HEK293T (cell line): ENCODE measurements around the gene TMEM186.

Source experiments
- CTCF ChIA-PET: fragments of 350-600 bp; formaldehyde crosslinking; extraction: SDS; loops from one replicate; lab custom pipeline; 2021; ENCODE audit warnings: antibody characterized with exemption, inconsistent platforms; lab: Yijun Ruan, JAX
- POLR2A ChIA-PET: fragments of 350-600 bp; formaldehyde crosslinking; extraction: SDS; loops from one replicate; lab custom pipeline; 2020; ENCODE audit warnings: antibody characterized with exemption, inconsistent platforms; lab: Yijun Ruan, JAX
- DNase-seq: peaks from one replicate; pipeline ENCODE4 v3.0.0; 2012; ENCODE audit warnings: mixed read lengths; ENCODE audit errors: extremely low spot score
- ARNT ChIP-seq: fragments of 450-650 bp; IDR thresholded peaks from 2 replicates; pipeline ENCODE4 v1.6.1; 2017; ENCODE audit warnings: mild to moderate bottlenecking
- BHLHE40 ChIP-seq: fragments of 450-650 bp; IDR thresholded peaks from 2 replicates; pipeline ENCODE4 v1.6.1; 2016; ENCODE audit warnings: mild to moderate bottlenecking, moderate library complexity, borderline replicate concordance
- CTBP1 ChIP-seq: fragments of 450-650 bp; IDR thresholded peaks from 2 replicates; pipeline ENCODE4 v1.6.1; 2016; ENCODE audit warnings: borderline replicate concordance
- ELF4 ChIP-seq: fragments of 450-650 bp; IDR thresholded peaks from 2 replicates; pipeline ENCODE4 v1.6.1; 2017; ENCODE audit warnings: antibody characterized with exemption
- FOXA1 ChIP-seq: fragments of 450-650 bp; IDR thresholded peaks from 2 replicates; pipeline ENCODE4 v1.6.1; 2016; ENCODE audit warnings: mild to moderate bottlenecking
- FOXK2 ChIP-seq: fragments of 450-650 bp; IDR thresholded peaks from 2 replicates; pipeline ENCODE4 v1.6.1; 2016; ENCODE audit warnings: mild to moderate bottlenecking
- FOXM1 ChIP-seq: fragments of 450-650 bp; IDR thresholded peaks from 2 replicates; pipeline ENCODE4 v1.6.1; 2017; ENCODE audit warnings: mild to moderate bottlenecking, borderline replicate concordance
- HDGF ChIP-seq: fragments of 450-650 bp; IDR thresholded peaks from 2 replicates; pipeline ENCODE4 v1.6.1; 2017; ENCODE audit warnings: antibody characterized with exemption, borderline replicate concordance
- L3MBTL2 ChIP-seq: fragments of 450-650 bp; conservative IDR thresholded peaks from 2 replicates; pipeline ENCODE4 v1.6.1; 2016; ENCODE audit warnings: mild to moderate bottlenecking
- LEF1 ChIP-seq: fragments of 450-650 bp; IDR thresholded peaks from 2 replicates; pipeline ENCODE4 v1.6.1; 2017; ENCODE audit warnings: mild to moderate bottlenecking, borderline replicate concordance
- NFRKB ChIP-seq: fragments of 450-650 bp; IDR thresholded peaks from 2 replicates; pipeline ENCODE4 v1.6.1; 2016; ENCODE audit warnings: mild to moderate bottlenecking, moderate library complexity
- PKNOX1 ChIP-seq: fragments of 450-650 bp; IDR thresholded peaks from 2 replicates; pipeline ENCODE4 v1.6.1; 2016
- SP1 ChIP-seq: fragments of 450-650 bp; IDR thresholded peaks from 2 replicates; pipeline ENCODE4 v1.6.1; 2017
- SUZ12 ChIP-seq: fragments of 450-650 bp; IDR thresholded peaks from 2 replicates; pipeline ENCODE4 v1.6.1; 2016; ENCODE audit warnings: mild to moderate bottlenecking
- TARDBP ChIP-seq: fragments of 450-650 bp; IDR thresholded peaks from 2 replicates; pipeline ENCODE4 v1.6.1; 2016
- ZNF384 ChIP-seq: fragments of 450-650 bp; IDR thresholded peaks from 2 replicates; pipeline ENCODE4 v1.6.1; 2016

The TMEM186 gene

GRCh38 chr16:8832717-8833105 is 35.3 kb upstream of the TMEM186 start:
- ChIA-PET CTCF (no interaction called here), POLR2A (no interaction called here)

DNA sequence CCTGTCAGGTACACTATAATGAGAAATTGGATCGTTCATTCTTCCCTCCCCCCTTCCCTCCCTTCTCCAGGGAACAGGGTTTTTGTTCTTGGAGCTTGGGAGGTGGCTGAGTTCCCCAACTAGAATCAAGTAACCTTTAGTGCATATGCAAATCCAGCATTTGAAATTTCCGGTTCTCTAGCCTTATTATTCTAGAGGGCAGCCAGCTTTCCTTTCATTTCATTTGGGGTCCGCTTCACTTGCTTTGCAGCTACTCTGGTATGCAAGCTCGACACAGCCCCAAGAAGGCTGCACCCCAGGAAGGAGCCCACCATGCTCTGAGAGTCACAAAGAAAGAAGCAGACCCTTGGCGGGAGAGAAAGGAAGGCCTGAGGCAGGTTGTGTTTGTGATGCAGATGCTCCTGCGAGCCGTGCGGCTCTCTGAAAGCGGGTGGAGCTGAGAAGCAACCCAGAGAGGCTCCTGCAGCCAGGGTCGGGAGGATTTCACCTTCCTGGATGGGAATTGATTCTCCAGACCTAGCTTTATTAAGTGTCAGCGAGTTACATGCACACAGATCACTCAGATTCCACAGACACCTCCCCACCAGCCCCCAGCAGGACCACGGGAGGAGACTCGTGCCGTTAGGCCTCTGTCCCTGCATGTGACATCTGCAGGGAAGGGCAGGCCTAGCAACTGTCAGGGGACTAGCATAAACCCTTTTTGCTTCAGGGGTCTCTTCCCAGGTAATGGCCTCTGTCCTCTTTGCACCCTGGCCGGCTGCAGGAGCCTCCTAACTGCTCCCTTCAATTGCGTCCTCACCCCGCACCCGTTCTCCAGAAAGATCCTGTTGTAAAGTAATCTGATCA is 34.7 kb upstream of the TMEM186 start:
- POLR2A ChIA-PET: no interaction called here
- TF ChIP-seq ZNF384: no peak
- no peak for TF ChIP-seq ARNT
- TF ChIP-seq BHLHE40: no peak
- TF ChIP-seq LEF1: no peak
- TF ChIP-seq L3MBTL2: no peak
- TF ChIP-seq TARDBP: no peak
- TF ChIP-seq PKNOX1: no peak
- no peak for TF ChIP-seq CTBP1
- no peak for TF ChIP-seq NFRKB
- TF ChIP-seq FOXM1: no peak
- TF ChIP-seq HDGF: no peak
- CTCF ChIA-PET: no interaction called here
- no peak for DNase-seq

More at GRCh38 chr16:8832717-8833105, 35.3 kb upstream of the TMEM186 start:
- DNase-seq: no peak
- TF ChIP-seq SUZ12 (no peak), NFRKB (no peak), FOXA1 (no peak), PKNOX1 (no peak), SP1 (no peak), BHLHE40 (no peak), L3MBTL2 (no peak)

DNA sequence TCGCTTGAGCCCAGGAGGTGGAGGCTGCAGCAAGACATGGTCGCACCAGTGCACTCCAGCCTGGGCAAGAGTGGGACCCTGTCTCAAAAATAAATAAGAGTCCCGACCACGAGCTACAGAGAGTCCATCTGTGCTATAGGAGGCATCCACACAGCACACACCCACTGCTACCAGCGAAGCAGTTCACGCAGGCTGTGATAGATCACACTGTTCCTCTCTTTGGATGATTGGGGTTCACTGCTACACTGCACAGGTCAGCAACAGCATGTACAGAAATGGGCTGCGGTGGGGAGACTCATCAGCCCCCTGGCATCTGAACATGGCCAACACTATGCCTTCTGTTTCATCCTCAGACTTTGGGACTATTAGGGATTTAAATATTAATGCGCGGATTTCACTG is 34.0 kb upstream of the TMEM186 start:
- no peak for DNase-seq
- ChIA-PET POLR2A (no interaction called here), CTCF (no interaction called here)
- TF ChIP-seq SUZ12: no peak
- TF ChIP-seq NFRKB: no peak
- TF ChIP-seq HDGF: no peak
- no peak for TF ChIP-seq CTBP1
- no peak for TF ChIP-seq SP1
- no peak for TF ChIP-seq FOXA1
- no peak for TF ChIP-seq L3MBTL2
- TF ChIP-seq ELF4: no peak
- no peak for TF ChIP-seq BHLHE40
- no peak for TF ChIP-seq LEF1
- no peak for TF ChIP-seq TARDBP
- no peak for TF ChIP-seq FOXM1

DNA sequence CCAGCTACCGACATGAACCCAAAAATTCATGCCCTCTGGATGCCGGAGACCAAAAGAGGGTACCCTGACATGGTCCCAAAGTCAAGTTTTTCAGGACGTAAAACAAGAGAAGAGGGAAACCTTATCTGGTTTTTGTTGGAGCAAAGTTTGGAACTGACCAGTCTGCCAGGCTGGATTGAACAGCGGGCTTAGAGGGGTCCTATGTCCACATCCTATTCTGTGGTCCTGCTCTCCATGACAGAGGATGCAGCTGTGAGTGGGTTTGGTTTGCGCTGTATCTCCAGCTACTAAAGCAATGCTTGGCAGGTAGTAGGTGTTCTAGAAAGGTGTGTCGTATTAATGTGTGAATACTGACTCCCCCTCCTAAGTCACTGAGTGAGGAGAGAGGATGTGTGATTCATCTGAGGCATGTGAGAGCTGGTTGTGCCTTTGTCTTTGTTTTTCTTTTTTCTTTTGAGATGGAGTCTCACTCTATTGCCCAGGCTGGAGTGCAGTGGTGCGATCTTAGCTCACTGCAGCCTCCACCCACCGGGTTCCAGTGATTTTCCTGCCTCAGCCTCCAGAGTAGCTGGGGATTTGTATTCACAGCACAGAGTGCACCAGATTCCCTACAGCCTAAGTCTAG is 31.2 kb upstream of the TMEM186 start:
- TF ChIP-seq SUZ12: no peak
- no peak for TF ChIP-seq LEF1
- TF ChIP-seq ELF4: no peak
- no peak for TF ChIP-seq CTBP1
- no peak for TF ChIP-seq TARDBP
- TF ChIP-seq L3MBTL2: no peak
- no peak for TF ChIP-seq SP1
- no peak for TF ChIP-seq ARNT
- no peak for TF ChIP-seq HDGF
- no peak for TF ChIP-seq BHLHE40
- no peak for DNase-seq
- POLR2A ChIA-PET: no interaction called here
- CTCF ChIA-PET: no interaction called here

DNA sequence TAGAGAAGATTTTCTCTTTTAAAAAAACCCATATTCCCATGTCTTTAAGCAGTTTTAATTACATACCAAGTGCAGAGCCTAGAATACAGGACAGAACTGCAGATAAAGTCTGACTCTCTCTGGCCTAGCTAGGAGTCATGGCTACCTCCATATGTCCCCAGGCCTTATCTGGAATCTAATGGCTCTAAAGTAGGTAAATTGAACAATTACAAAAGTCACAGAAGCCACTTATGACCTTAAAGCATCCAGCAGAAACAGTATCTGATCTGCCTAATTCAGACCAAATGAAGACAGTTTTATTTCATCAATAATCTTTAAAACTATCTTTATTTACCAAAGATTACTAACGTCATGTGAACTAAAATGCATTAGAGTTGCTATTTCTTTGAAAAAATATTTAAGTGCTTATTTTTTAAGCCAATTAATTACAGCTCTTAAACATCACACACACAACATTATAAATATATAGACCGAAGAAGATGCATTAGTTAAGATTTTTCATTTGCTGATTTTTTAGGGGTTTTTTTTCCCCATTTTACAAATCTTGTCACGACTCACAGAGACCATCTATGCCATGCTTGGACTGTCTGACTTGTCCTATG is 28.9 kb upstream of the TMEM186 start:
- ChIA-PET POLR2A (no interaction called here), CTCF (no interaction called here)
- no peak for DNase-seq
- TF ChIP-seq SP1 (no peak), ARNT (no peak), L3MBTL2 (no peak), SUZ12 (no peak), ZNF384 (no peak), ELF4 (no peak), CTBP1 (no peak), BHLHE40 (no peak), HDGF (no peak), PKNOX1 (no peak), FOXA1 (no peak), FOXK2 (no peak), FOXM1 (no peak), TARDBP (no peak), LEF1 (no peak), NFRKB (no peak)
